GM19240 (cell line): Measurements from ENCODE around the gene HOXC13.

Experiments used
- DNase-seq: peaks from one replicate; pipeline ENCODE4 v3.0.0; 2011; ENCODE audit warnings: low spot score; ENCODE audit not compliant: insufficient read length

HOXC13 gene

DNA sequence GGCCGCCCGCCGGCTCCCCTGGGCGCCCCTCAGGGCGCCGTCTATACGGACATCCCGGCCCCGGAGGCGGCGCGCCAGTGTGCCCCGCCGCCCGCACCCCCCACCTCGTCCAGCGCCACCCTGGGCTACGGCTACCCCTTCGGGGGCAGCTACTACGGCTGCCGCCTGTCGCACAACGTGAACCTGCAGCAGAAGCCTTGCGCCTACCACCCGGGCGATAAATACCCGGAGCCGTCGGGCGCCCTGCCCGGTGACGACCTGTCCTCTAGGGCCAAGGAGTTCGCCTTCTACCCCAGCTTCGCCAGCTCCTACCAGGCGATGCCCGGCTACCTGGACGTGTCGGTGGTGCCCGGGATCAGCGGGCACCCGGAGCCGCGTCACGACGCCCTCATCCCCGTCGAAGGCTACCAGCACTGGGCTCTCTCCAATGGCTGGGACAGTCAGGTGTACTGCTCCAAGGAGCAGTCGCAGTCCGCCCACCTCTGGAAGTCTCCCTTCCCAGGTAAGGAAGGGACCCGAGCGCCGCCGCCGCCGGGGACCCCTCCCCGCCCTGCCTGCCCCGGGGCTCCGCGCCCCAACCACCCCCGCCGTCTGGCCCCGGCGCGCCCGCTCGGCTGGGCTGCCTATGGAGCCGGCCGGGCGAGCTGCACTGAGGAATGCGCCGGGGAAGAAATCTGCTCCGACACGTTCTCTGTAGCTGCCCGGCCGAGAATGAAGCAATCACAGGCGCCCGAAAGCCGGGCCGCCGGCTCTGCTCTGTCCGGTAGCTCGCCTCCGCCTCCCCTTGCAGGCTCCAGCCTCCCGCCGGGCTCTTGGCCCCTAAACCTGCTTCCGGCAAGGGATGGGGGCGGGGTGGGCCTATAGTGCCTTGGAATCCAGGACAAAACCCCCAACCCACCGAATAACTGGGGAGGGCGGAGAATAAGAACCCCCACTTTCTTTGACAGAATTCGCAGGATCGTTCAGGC is 794 bp downstream of the HOXC13 start:
- DNase-seq, result no peak

DNA sequence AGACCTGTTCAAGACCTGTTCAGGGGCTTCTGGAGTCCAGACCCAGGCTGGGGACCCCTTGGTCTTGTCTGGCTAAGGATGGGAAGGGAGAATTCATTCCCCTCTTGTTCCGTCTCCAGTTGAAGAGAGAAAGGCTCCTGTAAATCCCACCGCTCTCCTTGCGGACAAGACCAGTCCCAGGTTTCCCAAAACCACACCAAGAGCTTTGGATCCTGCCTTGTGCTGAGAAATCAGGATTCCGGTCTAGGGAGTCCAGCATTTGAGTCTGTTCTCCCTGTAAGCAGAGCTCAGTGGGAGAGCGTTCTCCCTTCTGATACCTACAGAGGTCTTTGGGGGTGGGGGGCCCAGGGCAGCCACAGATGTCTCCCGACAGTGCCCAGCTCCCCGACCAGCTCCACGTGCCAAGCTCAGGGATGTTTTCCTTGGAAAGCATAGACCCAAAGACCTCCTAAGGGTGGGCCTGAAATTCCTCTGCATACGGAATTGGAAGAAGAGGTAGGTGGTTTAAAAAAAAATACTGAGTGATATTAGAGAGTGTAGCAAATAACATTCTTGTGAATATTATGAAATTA is 1.9 kb downstream of the HOXC13 start:
- DNase-seq, result no peak

DNA sequence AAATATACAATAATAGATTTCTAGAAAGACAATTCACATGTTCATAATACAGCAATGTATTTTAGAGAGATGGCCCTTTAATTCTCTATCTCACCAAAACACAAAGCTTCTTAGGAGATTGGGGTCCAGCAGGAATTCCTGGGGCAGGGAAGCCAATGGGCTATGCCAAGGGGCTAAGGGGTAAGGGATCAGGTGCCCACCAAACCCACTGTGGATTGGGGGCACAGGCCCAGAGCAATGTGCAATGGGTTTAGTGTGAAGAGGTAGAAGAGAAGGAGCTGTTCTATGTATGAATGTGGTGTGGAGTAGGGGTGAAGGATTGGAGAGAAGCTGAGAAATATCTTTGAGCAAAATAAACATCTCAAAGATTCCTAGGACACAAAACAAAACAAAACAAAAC is 2.6 kb downstream of the HOXC13 start:
- DNase-seq, result no peak

DNA sequence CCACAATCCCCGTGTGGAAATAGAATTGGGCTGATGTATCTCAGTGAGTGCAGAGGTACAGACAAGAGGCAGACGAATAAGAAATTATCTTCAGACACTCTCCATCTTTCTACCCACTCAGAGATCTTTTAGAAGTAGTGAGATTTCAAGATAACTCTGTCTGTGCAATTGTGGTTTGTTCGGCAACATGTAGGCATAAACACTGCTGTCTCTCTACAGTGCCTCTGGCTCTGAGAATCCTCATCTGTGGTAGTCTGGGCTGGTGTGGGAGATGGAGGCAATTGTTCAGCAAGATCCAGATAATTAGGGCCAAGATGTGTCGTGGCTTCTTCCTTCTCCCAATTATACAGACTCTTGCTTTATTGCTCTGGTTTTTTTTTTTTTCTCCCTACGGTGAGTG is 3.1 kb downstream of the HOXC13 start:
- no peak for DNase-seq

DNA sequence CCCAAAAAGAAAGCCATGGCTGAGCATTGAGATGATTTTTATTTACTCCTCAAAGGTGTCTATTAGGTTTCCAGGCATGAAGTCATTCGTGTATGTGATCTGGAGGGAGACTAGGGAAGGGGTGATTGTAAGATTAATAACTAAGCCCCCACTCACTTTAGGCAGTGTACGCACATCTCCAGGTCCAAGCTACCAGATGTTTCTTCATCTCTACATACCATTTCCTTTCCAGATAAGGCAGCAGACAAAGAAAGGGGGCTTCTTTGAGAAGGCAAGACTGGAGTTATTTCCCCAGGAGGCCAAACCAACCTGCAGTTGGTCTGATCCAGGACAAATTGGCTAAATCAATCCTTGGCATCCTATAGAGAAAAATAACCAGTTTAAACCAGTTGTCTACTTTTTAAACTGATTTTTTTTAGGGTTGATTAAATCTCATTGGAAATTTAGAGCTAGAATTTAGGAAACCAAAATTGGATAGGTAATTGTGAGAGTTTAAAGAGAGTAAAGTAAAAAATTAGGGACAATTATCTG is 3.9 kb downstream of the HOXC13 start:
- no peak for DNase-seq

DNA sequence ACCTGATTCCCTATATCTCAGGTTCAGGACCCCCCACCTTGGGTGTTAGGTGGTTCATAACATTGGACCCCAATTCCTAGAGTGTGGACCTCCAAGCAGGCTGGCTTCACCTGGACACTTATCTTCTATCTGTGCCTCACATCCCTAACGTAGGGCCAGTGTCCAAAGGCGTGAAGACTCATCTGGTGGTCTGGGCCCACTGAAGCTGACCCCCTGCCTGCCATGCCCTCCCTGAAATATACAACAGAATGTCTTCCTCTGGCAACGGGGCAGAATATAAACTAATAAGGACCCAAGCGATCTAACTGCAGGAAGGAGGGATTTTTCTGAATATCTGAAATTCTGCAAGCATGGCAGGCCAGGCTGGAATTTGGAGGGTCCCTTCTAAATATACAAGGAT is 5.6 kb downstream of the HOXC13 start:
- no peak for DNase-seq

DNA sequence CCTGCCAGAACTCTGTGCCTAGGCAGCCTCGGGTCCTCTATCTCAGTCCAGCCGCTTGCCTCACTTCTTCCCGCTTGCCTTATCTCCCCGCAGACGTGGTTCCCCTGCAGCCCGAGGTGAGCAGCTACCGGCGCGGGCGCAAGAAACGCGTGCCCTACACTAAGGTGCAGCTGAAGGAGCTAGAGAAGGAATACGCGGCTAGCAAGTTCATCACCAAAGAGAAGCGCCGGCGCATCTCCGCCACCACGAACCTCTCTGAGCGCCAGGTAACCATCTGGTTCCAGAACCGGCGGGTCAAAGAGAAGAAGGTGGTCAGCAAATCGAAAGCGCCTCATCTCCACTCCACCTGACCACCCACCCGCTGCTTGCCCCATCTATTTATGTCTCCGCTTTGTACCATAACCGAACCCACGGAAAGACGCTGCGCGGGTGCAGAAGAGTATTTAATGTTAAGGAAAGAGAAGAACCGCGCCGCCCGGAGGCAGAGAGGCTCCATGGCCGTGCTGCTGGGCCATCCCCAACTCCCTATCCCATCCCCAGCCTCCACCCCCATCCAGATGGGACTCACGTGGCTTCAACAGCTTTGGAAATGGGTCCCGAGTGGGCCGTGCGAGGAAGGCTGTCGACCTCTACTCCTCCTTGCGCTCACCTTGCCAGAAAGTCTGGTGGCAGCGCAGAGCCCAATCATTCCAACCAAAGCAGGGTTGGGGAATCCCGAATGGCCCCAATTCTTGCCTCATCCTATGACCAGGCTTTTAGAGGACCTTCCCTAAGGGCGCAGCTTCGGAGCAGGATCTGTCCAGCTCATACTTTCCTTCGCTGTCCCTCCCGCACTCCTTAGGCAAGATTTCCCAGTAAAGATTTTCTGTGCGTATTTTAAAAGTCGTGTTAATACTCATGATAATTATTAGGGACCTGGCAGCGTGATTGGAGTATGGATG is 6.5 kb downstream of the HOXC13 start:
- DNase-seq, result no peak

DNA sequence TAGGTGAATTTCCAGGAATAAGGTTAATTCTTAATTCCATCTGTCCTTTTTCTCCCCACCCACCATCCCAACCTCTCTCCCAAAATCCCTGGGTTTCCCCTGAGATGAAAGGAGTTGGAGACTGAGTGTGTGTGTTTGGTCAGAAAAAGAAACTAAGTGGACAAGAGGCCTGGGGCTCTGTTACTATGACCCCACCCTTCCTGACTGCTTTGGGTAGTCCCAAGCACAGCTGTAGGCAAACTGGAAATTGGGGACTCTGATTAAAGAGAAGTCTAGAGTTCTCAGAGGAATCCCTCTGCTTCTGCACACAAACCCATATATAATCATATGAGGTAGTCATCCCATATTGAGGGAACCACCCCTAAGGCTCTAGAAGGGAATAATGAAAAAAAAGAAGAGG is 9.1 kb downstream of the HOXC13 start:
- DNase-seq, result no peak

DNA sequence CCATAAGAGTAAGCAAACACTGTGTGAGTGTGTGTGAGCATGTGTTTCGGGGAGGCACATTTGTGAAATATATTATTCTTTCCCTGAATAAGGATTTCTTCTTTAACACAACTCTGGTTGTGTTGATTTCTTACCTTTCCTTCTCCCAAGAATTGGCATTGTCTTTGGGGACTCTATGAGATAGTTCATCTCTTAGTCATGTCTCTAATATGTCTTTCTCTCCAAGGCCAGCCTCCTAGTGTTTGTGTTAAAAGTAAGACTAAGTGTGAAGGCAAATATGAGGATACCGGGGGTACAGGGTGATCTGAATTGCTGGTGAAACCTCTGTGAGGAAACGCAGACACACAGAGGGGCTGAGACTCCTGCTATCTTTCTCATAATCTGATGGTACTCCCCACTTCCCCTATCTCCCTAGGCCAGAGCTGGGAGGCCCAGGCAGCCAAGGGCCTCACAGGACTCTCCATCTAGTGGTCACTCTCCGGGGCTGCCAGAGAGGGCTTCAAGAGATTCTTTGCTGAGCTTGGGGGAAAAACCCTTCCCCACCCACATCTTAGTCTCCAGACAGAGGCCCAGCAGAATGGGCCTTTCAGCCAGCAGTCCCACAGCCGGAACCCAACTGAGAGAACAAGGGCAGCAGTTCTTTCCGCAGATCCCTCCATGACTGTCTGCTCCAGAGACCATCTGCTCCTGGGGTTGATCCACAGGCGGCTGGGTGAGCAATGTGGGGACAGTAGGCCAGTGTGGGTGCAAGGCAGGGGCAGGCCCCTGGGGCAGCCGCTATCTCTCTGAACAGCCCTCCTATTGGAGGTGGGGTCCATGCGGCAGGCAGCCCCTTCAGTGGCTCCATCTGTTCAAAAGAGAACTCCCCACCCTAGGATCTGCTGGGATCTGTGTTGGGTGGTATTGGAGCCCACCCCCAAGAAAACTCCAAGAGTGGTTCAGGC is 10.3 kb downstream of the HOXC13 start:
- DNase-seq, result no peak

DNA sequence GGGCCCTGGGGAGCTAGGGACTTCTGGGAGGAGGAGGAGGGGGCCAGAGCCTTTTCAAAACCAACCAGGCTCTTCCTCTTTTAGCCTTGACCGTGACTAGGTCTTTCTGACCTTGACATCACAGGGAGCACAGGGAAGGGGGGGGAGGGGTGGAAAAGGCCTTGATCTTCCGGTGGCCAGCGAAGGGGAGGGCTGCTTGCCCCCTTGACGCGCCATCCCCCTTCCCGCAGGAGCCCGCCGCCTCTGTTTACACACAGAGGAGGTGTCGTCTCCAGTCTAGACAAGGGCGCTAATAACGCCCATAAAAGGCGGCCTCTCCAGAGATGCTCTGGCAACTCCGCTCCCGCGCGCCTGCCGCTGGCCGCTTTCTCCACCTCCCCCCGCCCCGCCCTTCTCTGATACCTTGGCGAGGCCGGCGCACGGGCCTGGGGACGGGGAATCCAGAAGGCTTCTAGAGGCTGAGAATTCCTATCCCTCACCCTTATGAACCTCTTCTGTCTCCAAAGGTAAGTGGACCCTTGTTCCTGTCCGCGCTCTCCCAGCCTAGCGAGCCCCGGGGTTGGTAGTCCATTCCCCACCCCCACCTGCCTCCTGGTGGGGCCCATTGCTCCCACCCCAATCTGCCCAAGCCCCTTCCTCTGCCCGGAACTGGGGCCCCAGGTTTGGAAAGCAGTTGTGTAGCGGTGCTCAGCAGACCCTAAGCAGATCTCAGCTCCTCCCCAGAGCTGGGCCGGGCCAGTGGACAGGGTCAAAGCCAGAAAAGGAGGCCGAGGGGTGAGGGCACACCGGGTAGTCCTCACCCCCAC is 11.2 kb downstream of the HOXC13 start:
- no peak for DNase-seq

DNA sequence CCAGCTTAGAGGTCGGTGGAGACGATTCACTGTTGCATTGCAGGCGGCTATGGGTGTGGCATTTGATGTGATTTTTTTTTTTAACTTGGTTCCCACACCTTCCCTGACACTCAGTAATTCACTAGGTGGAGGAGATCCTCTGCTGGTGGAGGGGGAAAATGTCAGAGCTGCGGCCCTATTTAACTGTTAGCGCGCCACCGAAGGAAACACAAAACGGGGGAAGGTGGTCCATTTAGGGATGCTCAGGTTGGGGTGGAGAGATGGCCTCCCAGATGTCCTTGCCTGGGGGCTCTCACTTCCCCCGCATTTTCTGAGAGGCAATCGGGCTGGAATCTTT is 11.8 kb downstream of the HOXC13 start:
- DNase-seq, result no peak

DNA sequence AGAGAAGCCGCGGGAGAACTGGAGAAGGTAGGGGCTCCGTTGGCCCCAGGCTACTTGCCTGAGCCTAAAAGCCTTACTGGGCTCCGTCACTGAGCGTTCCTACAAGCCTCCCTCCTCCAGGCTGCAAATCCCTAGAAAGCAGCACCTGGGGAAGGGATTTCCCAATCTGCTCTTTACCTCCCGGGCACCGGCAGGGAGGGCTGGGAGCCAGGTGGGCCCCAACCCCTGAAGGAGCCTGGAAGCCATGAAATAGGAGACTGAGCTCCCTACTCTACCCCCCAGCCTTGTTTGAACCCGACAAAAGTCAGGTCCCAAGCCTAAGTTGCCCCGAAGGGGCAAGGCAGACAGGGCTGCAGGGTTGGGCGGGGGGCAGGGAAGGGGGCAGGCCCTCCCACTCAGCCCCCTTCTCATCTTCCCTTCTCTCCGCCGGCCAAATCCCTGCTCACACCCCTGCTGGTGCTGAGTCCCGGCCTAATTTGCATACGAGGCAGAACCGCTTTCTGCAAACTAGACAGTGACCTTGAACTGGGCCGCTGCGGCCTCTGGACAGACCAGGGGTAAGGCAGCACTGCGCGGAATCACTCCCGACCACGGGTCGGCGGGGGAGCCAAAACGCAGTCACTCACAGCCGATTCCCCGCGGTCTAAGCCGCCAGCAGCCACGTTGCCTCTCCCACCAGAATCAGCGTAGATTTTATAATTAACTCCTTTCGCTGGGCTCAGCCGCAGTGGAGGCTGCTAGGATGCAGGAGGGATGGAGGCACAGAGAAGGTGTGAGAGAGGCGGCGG is 12.4 kb downstream of the HOXC13 start:
- no peak for DNase-seq

DNA sequence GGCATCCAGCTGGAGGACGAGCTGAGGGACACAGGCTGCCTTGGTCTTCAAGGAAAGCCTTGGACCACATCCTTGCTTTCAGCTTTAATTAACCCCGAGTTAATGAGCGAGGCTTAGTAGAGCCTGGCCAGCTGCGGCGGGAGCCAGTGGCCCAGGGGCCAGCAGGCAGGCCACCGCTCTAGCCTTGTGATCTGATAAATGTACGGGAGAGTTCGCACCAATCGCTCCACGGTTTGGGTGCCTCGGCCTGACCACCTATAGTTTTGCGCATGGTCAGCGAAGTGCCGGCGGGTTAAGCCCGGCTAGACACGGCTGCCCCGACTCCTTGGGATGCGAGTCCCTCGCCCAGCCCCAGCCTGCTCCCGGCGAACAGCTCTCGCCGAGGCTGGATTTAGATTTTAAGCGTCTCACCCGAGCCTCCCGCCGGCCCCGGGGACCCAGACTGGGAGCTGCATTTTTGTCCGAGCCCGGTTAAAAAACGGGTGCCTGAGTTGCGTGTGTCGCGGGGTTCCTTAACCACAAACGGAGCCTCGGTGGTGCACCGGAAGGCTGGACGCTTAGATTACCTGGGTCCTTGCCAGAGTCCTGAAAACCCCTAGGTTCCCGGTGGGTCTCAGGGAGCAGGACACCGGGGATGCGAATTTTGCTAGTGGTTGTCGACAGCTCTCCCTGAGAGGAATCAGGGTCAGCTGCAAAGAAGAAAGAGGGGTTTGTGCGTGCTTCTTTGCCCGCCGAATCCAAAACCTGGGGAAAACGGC is 13.1 kb downstream of the HOXC13 start:
- DNase-seq, result no peak

DNA sequence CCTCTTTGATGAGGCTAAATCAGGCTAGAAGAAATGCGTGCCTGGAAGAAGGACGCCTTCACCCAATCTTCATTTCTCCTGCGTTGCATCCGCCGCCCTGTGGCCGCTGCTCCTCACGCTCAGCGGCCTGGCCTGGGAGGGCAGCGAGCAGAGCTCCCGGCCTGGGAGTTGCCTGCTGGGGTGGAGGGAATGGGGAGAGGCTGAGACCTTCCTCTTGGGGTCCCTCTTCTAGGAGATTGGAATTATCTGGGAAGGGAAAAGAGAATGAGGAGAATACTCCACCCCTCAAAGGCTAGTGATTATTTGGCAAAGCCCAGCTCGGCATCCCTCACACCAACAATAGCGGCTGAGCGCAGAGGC is 13.7 kb downstream of the HOXC13 start:
- no peak for DNase-seq

DNA sequence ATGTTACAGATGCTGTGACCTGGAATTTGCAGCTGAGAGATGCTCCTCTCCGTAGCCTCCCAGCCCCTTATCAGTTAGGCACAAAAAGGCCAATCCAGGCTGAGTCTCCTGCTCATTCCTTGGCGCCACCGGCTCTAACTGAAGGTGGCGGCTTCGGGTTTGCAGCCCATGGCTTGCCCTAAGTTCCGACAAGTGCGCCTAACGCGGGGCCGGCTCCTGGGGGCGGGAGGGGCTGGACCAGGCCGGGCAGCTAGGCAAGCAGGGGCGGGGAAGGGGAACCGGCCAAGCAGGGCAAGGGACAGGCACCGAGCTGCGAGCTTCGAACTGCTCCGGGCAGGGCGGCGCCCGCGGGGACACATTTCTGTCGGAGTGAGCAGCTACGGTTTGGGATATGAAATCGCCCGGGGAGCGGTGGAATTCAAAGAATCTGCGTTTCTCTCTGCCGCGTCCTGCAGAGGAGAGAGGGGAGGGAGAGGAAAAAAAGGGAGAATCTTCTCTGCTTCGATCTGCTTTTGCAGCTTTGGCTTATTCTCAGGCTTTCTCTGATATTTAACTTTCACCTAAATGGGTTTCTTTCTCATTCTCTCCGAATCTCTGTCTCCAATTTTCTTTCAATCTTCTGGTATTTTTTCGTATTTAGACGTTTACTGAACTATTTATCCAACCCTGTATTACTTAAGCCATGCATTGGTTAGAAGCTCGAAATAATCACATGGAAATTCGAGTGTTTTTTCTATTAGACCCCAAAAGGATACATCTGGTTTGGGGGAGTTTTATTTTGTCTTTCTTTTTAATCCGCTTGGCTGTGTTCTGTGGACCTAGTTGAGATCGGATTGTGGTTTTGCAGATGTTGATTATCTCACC is 14.5 kb downstream of the HOXC13 start:
- DNase-seq, result no peak

DNA sequence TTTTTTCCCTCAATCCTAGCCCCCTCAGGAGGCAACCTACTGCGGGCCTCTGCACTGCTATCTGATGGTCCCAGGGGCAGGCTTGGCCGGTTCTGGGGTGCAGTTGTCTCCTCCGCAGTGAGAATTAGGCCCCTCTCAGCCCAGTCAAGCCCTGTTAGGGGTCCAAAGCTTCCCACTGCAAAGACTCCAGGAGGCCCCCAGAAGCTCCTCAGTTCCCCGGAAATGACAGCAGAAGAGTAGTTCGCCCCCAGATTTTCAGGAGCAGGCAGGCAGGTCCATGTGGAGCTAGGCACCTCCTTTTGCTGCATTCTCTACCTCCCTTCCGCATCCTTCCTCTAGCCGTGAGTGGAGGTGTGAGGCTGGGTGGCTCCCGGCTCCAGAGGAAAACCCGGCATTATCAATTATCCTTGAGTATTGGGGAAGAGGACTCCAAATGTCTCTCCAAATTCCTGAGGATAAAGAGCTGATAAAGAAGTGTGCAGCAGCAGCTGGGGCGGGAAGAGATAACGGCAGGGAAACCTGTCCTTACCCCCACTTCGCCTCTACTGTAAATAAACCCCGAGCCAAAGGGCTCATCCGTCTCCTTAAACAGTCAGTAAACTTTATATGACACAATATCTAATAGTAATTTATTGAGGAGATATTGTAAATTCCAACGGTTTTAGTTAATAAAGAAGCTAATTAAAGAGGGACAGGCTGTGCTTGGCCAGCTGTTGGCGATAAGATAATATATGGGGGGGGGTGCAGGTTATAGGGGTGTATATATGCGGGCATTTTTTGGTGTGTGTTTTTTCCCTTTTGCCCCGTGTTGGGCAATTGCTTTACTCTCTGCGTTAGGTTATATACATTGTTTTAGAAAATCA is 15.4 kb downstream of the HOXC13 start:
- no peak for DNase-seq

DNA sequence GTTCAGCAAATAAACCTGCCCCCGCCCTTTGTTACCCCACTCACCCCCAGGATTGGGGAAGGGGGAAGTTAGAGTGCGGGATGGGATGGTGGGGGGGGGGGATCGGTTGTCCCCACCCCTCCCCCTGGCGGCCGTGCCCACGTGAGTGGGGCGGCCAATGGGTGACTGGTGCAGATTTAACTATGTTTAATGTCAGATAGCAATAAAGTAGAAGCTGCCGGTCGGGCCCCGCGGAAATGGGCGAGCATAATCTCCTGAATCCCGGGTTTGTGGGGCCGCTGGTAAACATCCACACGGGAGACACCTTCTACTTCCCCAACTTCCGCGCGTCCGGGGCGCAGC is 16.0 kb downstream of the HOXC13 start, which contains the start of gene HOXC12:
HOXC12 (plus strand) TSS at position 210 of the 342 bp plus-strand sequence; CDS start at position 237, 27 bp downstream.
- no peak for DNase-seq
